Measurements from ENCODE around the gene THSD4.

DNA sequence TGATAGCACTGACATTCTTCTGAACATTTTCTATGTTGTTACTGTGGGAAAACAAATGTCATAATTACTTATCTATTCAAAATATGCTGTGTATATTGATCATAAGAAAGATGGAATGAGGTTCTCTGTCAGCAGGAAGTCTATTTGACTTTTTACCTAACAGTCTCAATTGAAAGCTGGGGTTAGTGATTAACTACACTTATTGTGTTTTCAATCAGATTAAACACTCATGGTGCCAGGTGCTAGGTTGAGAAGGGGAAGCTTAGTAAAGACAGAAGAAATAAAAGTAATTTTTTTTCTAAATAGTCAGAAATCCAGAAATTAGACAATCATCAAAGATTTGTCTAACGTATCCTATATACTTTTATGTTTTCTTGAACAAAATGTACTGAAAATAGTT is 414.1 kb downstream of the THSD4 start:
- TF ChIP-seq, protein P1, sequence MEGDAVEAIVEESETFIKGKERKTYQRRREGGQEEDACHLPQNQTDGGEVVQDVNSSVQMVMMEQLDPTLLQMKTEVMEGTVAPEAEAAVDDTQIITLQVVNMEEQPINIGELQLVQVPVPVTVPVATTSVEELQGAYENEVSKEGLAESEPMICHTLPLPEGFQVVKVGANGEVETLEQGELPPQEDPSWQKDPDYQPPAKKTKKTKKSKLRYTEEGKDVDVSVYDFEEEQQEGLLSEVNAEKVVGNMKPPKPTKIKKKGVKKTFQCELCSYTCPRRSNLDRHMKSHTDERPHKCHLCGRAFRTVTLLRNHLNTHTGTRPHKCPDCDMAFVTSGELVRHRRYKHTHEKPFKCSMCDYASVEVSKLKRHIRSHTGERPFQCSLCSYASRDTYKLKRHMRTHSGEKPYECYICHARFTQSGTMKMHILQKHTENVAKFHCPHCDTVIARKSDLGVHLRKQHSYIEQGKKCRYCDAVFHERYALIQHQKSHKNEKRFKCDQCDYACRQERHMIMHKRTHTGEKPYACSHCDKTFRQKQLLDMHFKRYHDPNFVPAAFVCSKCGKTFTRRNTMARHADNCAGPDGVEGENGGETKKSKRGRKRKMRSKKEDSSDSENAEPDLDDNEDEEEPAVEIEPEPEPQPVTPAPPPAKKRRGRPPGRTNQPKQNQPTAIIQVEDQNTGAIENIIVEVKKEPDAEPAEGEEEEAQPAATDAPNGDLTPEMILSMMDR (IDR thresholded peaks at IDR 0.05; ENCODE audit: insufficient read depth, low read length) = no peak
- TF ChIP-seq POLR2AphosphoS5 (IDR thresholded peaks at IDR 0.05; ENCODE audit: low read depth) = no peak

Data from HL-60 (cell line).